CD4-positive, alpha-beta T cell (primary cell): ENCODE results near the gene RBP3. TPM values are rescaled to one million over a fixed set of nuclear protein-coding genes. Genes with fewer than 3 reads are reported as not detected.

ENCODE experiments used
- ATAC-seq: fragments of 200-7000 bp; cut with Tn5 transposase; one replicate; pipeline ENCODE4 v1.10.0; 2022; ENCODE audit warnings: mild to moderate bottlenecking; ENCODE audit not compliant: poor library complexity
- CTCF ChIA-PET: fragments of 350-600 bp; sonication (Branson Sonifier 250); formaldehyde crosslinking; loops from one replicate; lab custom pipeline; 2021; ENCODE audit warnings: antibody characterized with exemption, inconsistent platforms; lab: Charles Lee
- POLR2A ChIA-PET: fragments of 350-600 bp; sonication (Branson Sonifier 250); formaldehyde crosslinking; loops from one replicate; lab custom pipeline; 2021; ENCODE audit warnings: antibody characterized with exemption, inconsistent platforms; lab: Charles Lee
- DNase-seq, 14 experiments: peaks; one replicate each; pipeline ENCODE4 v3.0.0-alpha.2; 2013 to 2020; ENCODE audit warnings: mixed read lengths in 2 of 14
- H3K27ac ChIP-seq, 2 donors: one replicate each; pipeline versions ENCODE4 v1.5.1 to v1.7.0; 2013; ENCODE audit warnings: low read length in 2 of 2, low read depth in 1 of 2, mild to moderate bottlenecking in 1 of 2
- H3K27me3 ChIP-seq, 2 experiments: 1 replicate in 1 of 2; 2 replicates in 1 of 2; pipeline versions ENCODE4 v1.6.1 to v1.7.0; 2013; ENCODE audit warnings: low read length in 2 of 2, control low read depth in 1 of 2, mild to moderate bottlenecking in 1 of 2, moderate library complexity in 1 of 2; ENCODE audit not compliant: insufficient read depth in 2 of 2, control insufficient read depth in 1 of 2
- H3K36me3 ChIP-seq: one replicate; pipeline ENCODE4 v1.6.1; 2013; ENCODE audit warnings: low read length, control low read depth; ENCODE audit not compliant: insufficient read depth
- H3K4me1 ChIP-seq: one replicate; pipeline ENCODE4 v1.6.1; 2013; ENCODE audit warnings: low read length, control low read depth; ENCODE audit not compliant: insufficient read depth
- H3K4me3 ChIP-seq: one replicate; pipeline ENCODE4 v1.5.1; 2013; ENCODE audit warnings: mild to moderate bottlenecking, low read length, moderate library complexity
- H3K9me3 ChIP-seq, 2 experiments: 1 replicate in 1 of 2; 2 replicates in 1 of 2; pipeline versions ENCODE4 v1.6.1 to v1.7.0; 2013; ENCODE audit warnings: low read length in 2 of 2, mild to moderate bottlenecking in 2 of 2, control low read depth in 1 of 2, moderate library complexity in 1 of 2; ENCODE audit not compliant: control insufficient read depth in 1 of 2, insufficient read depth in 1 of 2
- H3K27ac Mint-ChIP-seq: one replicate; pipeline ENCODE4 v1.8.0; 2020; ENCODE audit warnings: mixed read lengths
- H3K27me3 Mint-ChIP-seq: one replicate; pipeline ENCODE4 v1.8.0; 2021; ENCODE audit warnings: mixed read lengths
- H3K36me3 Mint-ChIP-seq: one replicate; pipeline ENCODE4 v1.8.0; 2021; ENCODE audit warnings: low read depth, mixed read lengths
- H3K4me1 Mint-ChIP-seq: one replicate; pipeline ENCODE4 v1.8.0; 2021; ENCODE audit warnings: low read depth, mixed read lengths
- H3K4me3 Mint-ChIP-seq: one replicate; pipeline ENCODE4 v1.8.0; 2020; ENCODE audit warnings: mild to moderate bottlenecking, mixed read lengths
- H3K9me3 Mint-ChIP-seq: one replicate; pipeline ENCODE4 v1.8.0; 2020; ENCODE audit warnings: mixed read lengths
- intact Hi-C, 2 experiments: fragments of 100-400 bp; cut with DNase I in 1 of 2; cut with micrococcal nuclease in 1 of 2; formaldehyde crosslinking; loops; one replicate each; pipeline versions ENCODE4 v1.15.1 to v1.9.0; 2023 to 2025; cut with DNase I, micrococcal nuclease
- total RNA-seq, 174 experiments: library from RNA in 2 of 174; stranded (reverse) in 2 of 174; gene quantifications; one replicate each; pipeline ENCODE4 v1.2.3 and lab custom pipeline; 2021 to 2026
- TF ChIP-seq, protein P1 (sequence below): fragments of 200-600 bp; IDR thresholded peaks from one replicate; pipeline ENCODE4 v1.8.0; 2022; ENCODE audit warnings: antibody characterized with exemption, mild to moderate bottlenecking

Gene RBP3
- total RNA-seq, 2 experiments from 2014 or later, result not detected

DNA sequence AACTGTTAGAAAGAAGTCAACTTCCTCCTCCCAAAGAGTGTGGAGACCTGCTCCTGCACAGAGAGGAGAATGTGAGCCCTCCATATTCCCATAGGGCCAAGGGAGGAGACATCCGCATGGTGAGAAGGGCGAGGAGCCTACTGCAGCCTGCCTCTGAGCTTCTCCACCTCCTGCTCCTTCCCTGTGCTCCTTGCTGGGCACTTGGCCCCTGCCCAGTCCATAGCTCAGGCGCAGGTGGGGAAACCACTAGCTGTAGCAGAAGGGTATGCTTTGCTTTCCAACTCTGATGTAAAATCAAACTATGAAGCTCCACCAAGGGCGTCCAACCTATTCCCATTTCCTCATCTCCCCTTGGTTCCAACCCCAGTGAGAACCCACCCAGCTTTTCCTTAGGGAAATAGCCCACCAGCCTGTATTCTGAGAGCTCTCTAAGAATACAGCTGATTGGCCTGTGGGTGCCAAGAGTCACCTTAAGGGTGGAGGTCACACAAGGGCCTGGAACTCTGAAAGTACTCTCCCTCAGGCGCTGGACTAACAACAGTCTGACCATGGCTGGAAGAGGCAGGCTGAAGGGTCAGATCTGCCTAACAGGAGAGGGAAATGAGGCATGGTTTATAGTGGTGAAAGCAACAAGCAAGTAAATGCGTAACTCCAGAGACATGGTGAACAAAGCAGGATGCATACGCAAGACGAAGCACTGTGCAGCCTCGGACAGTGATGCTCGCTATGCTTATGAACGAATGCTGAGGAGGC lies 22.0 kb downstream of the RBP3 start:
- TF ChIP-seq, protein P1, sequence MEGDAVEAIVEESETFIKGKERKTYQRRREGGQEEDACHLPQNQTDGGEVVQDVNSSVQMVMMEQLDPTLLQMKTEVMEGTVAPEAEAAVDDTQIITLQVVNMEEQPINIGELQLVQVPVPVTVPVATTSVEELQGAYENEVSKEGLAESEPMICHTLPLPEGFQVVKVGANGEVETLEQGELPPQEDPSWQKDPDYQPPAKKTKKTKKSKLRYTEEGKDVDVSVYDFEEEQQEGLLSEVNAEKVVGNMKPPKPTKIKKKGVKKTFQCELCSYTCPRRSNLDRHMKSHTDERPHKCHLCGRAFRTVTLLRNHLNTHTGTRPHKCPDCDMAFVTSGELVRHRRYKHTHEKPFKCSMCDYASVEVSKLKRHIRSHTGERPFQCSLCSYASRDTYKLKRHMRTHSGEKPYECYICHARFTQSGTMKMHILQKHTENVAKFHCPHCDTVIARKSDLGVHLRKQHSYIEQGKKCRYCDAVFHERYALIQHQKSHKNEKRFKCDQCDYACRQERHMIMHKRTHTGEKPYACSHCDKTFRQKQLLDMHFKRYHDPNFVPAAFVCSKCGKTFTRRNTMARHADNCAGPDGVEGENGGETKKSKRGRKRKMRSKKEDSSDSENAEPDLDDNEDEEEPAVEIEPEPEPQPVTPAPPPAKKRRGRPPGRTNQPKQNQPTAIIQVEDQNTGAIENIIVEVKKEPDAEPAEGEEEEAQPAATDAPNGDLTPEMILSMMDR, result no peak
- POLR2A ChIA-PET, result no interaction called here
- peaks cover 0 to 7% of the 10 kb centered on the region in 2 experiments for H3K9me3 ChIP-seq
- H3K4me1 ChIP-seq, result no peaks in the 10 kb centered on the region
- Mint-ChIP-seq H3K4me3 (no peak overlapping the region), H3K9me3 (no peaks in the 10 kb centered on the region), H3K4me1 (no peaks in the 10 kb centered on the region), H3K36me3 (no peaks in the 10 kb centered on the region), H3K27ac (no peak overlapping the region), H3K27me3 (peaks cover 12% of the 10 kb centered on the region)
- peaks cover 0 to 6% of the 10 kb centered on the region in 2 experiments for H3K27me3 ChIP-seq
- H3K4me3 ChIP-seq, result no peak overlapping the region
- no peaks in the 10 kb centered on the region for H3K36me3 ChIP-seq
- H3K27ac ChIP-seq, result no peak overlapping the region
- DNase-seq (peak in 1 of 14 experiments; percentile 2), ATAC-seq (no peak)
- intact Hi-C loops, result no loop called here
- CTCF ChIA-PET, result no interaction called here

DNA sequence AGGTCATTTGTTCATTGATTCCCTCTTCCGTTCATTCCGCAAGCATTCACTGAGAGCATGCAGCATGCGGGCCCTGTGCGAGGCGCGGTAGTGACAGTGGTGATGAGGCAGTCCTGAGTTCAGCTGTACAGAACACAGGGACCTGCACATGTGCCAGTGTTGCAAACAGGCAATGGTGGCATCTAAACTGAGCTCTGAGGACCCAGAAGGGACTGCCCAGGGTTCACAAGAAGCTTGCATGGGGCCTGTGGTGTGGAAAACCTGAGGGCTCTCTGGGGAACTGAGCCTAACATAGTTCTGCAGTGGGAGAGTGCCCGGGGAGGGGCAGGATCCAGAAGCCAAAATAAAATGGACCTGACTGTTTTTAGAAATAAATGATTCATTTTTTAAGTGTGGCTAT lies 22.7 kb downstream of the RBP3 start:
- Mint-ChIP-seq H3K36me3 (no peaks in the 10 kb centered on the region), H3K4me1 (no peaks in the 10 kb centered on the region), H3K27ac (no peak overlapping the region), H3K9me3 (no peaks in the 10 kb centered on the region), H3K27me3 (peaks cover 19% of the 10 kb centered on the region), H3K4me3 (no peak overlapping the region)
- H3K27ac ChIP-seq, result no peak overlapping the region
- H3K27me3 ChIP-seq, result peaks cover 0 to 6% of the 10 kb centered on the region in 2 experiments
- POLR2A ChIA-PET, result no interaction called here
- CTCF ChIA-PET, result no interaction called here
- TF ChIP-seq, protein P1, result no peak
- no peaks in the 10 kb centered on the region for H3K36me3 ChIP-seq
- DNase-seq, result peak in 1 of 14 experiments; percentile 8
- peaks cover 0 to 7% of the 10 kb centered on the region in 2 experiments for H3K9me3 ChIP-seq
- no peak for ATAC-seq
- H3K4me1 ChIP-seq, result no peaks in the 10 kb centered on the region
- H3K4me3 ChIP-seq, result no peak overlapping the region
- intact Hi-C loops, result no loop called here

DNA sequence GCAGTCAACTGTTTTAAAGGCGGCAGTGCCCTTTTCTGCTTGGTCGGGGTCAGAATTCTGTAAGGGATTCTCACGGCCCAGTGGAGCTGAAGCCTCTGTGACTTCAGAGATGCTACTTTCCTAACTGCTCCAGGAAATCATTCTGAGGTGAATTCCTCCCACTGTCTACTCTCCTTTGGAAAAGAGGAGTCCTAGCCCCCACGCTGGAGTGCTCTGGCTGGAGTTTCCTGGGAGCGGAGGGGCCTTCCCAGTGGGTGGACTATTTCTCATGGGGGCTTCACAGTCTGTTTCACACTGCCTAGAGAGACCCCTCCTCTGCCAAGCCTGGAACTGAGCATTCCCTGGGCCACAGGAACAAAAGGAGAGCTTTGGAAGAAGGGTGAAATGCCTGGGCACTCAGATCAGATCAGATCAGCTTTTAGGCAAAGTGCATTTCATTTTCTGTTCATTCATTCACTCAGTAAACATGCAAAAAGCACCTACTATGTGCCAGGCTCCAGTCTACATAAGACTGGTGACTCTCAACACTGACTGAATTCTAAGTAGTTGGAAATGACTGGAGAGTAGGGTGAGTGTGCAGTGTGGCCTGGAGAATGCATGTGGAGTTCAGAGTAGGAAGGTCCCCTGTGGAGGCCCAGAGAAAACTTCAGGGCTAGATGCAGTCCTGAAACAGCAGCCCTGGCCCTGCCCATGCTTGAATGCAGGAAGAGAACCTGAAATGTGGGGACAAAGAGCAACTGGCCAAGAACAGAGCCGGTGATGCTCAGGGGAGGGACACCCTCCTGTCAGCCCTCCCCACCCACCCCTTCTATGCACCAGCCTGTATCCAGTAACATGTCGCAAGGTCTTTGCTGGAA lies 23.7 kb downstream of the RBP3 start:
- ChIA-PET CTCF (no interaction called here), POLR2A (no interaction called here)
- Histone ChIP-seq H3K36me3 (no peaks in the 10 kb centered on the region), H3K4me3 (no peak overlapping the region), H3K27me3 (peaks cover 8 to 14% of the 10 kb centered on the region in 2 experiments), H3K9me3 (peaks cover 0 to 7% of the 10 kb centered on the region in 2 experiments), H3K4me1 (no peaks in the 10 kb centered on the region), H3K27ac (no peak overlapping the region)
- H3K36me3 Mint-ChIP-seq, result no peaks in the 10 kb centered on the region
- H3K4me3 Mint-ChIP-seq, result no peak overlapping the region
- DNase-seq, result peak in 1 of 14 experiments; percentile 10
- no peak for ATAC-seq
- H3K27ac Mint-ChIP-seq, result no peak overlapping the region
- no peaks in the 10 kb centered on the region for H3K9me3 Mint-ChIP-seq
- TF ChIP-seq, protein P1, result no peak
- no peaks in the 10 kb centered on the region for H3K4me1 Mint-ChIP-seq
- H3K27me3 Mint-ChIP-seq, result peaks cover 25% of the 10 kb centered on the region
- intact Hi-C loops, result no loop called here
